NCI-H2107 treated with DMSO at 0.1 percent for 48 hours (cell line): ENCODE measurements around the gene NUDT1.
"Not testable (repeated sequence)": the region's sequence is repeated elsewhere in the genome, so short reads cannot be mapped to it uniquely, and the experiment has no call there.

Source experiments
- DNase-seq: peaks from one replicate; lab custom pipeline; 2025; ENCODE audit not compliant: unreplicated experiment; lab: John Stamatoyannopoulos, UW

The NUDT1 gene

DNA sequence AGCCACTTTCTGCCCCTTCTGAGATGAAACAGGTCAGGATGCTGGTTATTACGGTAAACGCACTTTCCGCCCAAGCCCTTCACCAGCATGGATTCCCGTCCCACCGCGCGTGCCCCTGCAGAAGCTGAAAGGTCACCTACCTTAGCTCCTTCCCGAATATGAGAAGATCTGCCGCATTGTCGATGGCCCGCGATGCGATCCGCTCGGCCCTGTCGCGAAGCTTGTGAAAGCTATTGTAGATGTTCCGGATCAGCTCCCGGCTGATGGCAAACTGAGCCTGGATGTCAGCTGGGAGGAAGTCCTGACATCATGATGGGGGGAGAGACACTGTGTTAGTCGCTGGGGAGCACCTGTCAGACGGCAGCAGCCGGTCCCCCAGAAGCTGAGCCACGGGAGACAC, 22.1 kb downstream of the NUDT1 start:
- no peak for DNase-seq

DNA sequence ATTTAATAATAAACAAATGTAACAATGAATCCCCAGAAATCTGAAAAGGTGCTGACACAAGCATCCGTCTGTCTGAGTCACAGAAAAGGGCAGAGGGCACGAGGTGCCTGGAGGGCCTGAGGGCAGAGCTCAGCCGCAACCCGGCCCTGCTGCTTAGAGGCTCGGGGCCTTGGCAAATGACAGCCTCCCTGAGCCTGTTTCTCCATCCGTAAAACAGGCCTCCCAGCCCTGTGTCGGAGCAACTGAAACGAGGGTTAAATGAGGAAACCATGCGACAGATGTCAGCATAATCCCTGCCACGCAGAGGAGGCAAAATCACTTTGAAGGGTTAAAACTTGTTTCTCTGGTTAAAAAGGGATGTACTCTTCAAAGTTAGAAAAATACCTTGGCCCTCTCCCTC, 24.9 kb downstream of the NUDT1 start:
- no peak for DNase-seq

DNA sequence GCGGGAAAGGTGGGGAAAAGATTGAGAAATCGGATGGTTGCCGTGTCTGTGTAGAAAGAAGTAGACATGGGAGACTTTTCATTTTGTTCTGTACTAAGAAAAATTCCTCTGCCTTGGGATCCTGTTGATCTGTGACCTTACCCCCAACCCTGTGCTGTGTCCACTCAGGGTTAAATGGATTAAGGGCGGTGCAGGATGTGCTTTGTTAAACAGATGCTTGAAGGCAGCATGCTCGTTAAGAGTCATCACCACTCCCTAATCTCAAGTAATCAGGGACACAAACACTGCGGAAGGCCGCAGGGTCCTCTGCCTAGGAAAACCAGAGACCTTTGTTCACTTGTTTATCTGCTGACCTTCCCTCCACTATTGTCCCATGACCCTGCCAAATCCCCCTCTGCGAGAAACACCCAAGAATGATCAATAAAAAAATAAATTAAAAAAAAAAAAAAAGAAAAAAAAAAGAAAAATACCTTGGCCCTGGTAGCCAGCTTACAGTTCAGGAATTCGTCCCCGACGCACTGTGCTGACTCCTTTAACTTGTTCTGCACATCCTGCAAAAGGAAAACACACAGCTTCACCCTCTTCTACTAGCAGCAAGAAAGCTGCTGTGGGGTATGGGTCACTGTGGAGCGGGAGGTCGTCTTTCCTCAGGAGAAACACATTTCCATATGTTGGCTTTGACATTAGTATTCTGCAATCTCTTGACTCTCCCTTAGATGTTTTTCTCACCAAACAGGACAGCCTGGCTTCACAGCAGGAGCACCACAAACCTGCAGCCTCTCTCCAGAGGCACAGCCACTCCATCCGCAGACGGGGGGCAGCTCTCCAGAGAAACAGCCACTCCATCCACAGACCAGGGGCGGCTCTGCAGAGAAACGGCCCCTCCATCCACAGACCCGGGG, 27.3 kb downstream of the NUDT1 start:
- not testable (repeated sequence) for DNase-seq

GRCh38 chr7:2269991-2270460, 28.0 kb downstream of the NUDT1 start:
- DNase-seq, result no peak

DNA sequence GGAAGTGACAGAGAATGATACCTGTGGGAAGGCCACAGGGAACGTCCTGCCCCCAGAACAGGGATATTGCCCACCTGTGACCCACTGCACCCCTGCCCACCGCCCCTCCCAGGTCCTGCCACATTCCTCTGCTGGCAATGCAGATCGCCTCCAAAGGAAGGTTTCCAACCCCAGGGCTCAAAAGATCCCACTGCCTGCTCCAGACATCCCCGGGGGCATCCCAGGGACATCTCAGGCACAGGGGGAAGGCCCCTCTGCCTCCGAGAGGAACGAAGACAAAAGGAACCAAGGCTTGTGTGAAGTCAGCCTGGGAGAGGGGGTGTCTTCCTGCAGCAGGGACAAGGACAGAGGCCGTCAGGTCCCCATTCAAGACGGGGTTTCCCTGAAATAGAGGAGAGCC, 28.5 kb downstream of the NUDT1 start:
- no peak for DNase-seq

GRCh38 chr7:2271273-2272026, 29.4 kb downstream of the NUDT1 start:
- DNase-seq, result no peak

DNA sequence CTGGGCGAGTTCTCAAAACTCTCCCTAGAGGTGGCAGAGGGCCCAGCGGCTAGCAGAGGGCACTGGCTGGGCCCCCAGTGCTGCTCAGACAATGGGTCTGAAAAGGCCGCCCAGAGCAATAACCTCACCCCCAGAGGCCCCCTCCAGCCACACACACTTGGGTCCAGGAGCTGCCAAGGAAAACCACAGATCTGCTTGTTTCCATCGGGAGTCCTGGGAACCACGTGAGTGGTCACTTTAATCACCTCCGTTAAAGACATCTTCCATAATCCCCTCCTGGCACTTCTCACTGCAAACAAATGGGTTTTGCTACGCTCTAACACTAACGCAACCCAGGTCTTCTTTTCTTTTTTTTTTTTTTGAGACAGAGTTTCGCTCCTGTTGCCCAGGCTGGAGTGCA, 30.0 kb downstream of the NUDT1 start:
- DNase-seq, result no peak

- DNase-seq, result no peak
These were observed 31.8 kb downstream of the NUDT1 start for GRCh38 chr7:2273866-2274265.

DNA sequence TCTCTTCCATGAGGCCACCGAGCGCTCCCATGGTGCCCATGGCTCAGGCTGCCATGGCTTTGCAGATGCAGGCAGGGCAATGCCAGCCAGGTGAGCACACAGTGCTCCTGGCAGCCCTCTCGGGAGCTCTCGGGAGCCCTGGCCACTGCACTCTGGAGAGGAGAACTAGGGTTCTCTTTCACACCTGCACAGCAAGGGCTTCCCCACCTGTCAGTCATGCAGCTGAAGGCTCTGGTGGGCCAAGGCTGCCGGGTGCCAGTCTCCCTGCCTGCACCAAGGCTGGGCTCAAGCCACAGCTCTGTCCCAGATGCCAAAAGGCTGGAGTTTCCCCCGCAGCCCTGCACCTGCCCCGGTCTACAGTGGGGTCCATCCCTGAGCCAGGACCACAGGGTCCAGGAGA, 32.6 kb downstream of the NUDT1 start:
- DNase-seq, result no peak

DNA sequence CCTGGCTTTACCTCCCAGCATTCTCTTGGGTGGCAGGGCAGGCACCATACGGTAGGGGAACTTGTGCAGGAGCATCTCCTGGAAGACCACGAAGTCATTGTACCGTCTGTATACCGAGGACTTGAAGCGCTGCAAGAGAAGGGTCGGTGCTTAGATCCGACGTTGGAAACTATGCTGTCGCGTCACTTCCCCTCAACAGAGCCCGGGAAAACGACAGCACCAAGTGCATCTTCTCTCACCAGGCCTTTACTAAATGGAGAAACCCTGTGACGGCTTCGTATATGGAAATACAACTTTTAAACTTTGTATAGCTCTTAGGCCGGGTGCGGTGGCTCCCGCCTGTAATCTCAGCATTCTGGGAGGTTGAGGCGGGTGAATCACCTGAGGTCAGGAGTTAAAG, 33.1 kb downstream of the NUDT1 start:
- no peak for DNase-seq

DNA sequence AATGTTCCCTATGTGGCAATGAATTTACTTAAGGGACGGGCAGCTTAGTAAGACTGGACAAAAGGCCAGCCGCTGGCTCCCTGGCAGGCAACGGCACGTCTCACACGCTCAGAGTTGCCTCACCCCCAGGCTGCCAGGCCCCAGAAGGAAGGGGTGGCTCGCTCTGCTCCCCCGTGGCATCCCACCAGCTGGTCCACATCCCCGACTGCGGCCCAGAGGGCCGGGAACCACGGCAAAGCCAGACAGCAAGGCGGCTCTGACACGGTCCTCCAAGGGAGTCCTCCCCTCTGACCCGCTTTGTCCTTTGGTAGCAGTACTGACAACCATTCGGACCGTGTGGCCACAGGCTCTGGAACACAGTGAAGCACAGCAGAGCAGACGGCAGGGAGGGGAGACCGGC, 34.1 kb downstream of the NUDT1 start:
- DNase-seq, result no peak

- DNase-seq, result no peak
These were observed 36.0 kb downstream of the NUDT1 start for GRCh38 chr7:2278026-2278425.

DNA sequence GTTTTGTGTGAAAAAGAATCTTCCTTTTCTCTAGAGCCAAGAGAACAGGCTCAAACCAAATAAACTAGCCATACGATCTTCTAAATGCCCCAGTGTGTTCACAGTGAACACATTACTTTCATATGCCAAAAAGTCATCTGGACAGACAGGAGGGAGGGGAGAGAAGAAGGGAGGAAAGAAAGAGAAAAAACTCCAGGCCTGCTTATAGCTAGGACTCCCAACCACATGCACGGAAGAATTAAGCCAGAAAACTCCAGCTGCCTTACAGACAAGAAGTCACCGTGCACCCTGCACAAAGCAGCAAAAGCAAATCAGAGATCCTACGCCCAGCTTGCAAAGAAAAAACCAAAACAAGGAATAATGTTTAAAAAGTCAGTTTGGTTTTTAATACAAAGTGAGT, 37.9 kb downstream of the NUDT1 start:
- no peak for DNase-seq

DNA sequence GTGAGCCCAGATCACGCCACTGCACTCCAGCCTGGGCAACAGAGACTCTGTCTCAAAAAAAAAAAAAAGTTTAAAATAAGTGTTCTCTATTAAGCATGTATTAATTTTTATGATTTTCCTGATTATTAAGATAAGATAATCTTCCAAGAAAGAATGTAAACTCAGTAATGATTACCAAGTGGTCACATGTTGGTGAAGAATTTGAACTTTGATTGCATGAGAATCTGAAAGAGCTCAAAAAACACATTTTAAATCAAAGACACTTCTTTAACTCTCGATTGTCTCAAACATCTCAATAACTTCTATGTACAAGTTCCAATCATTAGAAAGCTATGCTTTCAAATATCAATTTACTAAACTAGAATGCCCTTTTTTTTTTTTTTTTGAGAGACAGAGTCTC, 38.4 kb downstream of the NUDT1 start:
- DNase-seq, result no peak

DNA sequence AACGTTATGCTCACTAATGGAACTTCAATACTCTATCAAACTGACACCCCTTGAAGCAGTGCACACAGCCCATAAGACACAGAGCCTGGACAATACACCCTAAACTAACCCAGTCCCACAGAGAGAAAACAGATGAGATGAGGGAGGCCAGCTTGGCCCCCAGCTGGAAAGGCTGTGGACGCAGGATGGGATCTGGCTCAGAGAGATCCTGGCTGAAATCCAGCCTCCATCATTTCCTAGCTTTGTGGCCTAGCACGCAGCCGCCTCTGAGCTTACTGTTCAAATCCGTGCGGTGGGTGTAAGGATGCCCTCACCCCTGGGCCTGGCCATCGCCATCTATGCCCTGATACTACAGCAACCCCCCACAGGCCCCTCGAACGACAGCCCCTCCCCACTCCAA, 39.5 kb downstream of the NUDT1 start:
- DNase-seq, result no peak

DNA sequence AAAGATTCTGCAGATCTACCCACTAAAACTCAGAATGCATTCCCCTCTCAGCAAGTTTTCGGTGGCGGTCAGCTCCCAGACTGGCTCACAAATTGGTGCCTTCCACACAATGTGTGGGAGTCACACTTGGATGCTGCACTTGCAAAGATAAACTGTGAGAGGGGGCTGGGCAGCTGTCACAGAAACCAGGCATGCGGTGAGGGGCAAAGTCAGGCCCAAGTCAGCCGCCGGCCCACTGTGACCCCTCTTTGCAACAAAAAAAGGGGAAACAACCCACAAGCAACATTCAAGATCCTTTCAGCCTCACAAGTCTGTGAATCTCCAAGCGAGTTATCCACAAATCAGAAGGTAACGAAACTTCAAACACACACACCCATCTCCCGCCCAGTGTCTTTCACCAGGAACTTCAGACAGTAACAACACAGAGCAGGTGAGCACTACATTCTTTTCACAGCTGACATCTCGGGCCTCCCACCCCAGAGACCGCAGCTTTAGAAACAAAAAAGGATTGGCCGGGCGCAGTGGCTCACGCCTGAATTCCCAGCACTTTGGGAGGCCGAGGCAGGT, 40.2 kb downstream of the NUDT1 start:
- no peak for DNase-seq

DNA sequence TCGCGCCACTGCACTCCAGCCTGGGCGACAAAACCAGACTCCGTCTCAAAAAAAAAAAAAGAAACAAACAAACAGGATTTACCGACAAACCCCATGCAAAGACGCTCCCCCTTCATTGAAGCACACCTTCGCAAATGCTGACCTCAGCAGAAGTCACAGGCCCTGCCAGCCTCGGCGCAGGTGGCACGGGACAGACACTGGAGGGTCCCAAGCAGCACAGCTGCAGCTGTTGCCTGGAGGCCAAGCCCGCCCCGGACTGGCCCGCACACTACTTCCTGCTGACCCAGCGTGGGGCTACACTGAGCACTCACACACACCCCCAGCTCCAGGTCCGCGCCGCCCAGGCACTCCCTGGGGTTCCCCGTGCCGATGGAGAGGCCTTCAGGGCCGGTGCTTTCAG, 41.0 kb downstream of the NUDT1 start:
- DNase-seq, result no peak

DNA sequence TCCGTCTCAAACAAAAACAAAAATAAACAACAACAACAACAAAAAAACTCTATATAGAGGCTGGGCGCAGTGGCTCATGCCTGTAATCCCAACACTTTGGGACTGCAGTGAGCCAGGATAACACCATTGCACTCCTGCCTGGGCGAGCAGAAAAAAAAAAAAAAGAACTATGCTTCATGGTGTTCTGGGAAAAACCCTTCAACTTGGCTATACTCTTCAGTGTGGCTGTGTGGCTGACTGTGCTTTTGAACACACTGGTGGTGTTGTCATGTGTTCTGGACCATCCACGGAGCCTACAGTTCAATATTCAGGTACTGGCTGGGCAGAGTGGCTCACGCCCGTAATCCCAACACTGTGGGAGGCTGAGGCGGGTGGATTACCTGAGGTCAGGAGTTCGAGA, 45.7 kb downstream of the NUDT1 start:
- no peak for DNase-seq

- DNase-seq, result no peak
These were observed 46.5 kb downstream of the NUDT1 start for GRCh38 chr7:2288503-2288902.

- no peak for DNase-seq
These were observed 47.1 kb downstream of the NUDT1 start for GRCh38 chr7:2289111-2289586.

DNA sequence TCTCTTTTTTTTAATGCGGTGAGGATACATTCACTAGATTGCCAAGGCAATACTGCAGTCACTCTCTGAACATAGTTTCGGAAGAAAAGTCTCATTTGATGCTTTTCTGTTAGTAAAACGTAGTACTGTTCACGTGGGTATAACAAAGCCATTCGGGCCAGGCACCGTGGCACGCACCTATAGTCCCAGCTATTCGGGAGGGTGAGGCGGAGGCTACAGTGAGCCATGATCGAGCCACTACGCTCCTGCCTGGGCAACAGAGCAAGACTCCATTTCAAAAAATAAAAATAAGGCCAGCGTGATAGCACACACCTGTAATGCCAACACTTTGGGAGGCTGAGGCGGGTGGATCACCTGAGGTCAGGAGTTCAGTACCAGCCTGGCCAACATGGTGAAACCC, 47.6 kb downstream of the NUDT1 start:
- DNase-seq, result no peak

DNA sequence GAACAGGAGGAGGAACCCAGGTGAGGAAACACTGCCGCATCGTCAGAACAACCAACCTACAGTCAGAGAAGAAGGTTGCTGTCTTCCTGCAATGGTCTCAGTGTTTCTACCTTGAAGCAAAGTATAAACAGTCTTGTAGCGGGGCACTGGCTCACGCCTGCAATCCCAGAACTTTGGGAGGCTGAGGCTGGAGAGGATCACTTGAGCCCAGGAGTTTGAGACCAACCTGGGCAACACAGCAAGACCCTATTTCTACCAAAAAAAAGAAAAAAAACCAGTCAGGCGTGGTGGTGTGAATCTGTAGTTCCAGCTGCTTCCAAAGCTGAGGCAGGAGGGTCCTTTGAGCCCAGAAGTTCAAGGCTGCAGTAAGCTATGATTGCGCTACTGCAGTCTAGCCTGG, 48.9 kb downstream of the NUDT1 start:
- DNase-seq, result no peak
